HepG2 (cell line): ENCODE data around the gene CD19. TPM values are rescaled to one million over a fixed set of nuclear protein-coding genes. Genes with fewer than 3 reads are reported as not detected.
A peak's percentile ranks its signal among the peaks of the same experiment; 100 is the strongest.

Source experiments
- ARHGAP35 ChIP-seq: sonication (generic); formaldehyde crosslinking; IDR thresholded peaks from 2 replicates; pipeline ENCODE4 v1.9.0; 2022; ENCODE audit warnings: mild to moderate bottlenecking, inconsistent platforms, moderate library complexity, missing genetic modification reagents, borderline replicate concordance
- ATF3 ChIP-seq: sonication (generic); formaldehyde crosslinking; IDR thresholded peaks from 2 replicates; pipeline ENCODE4 v1.4.0; 2020; ENCODE audit warnings: missing genetic modification reagents
- CREB3 ChIP-seq: sonication (generic); formaldehyde crosslinking; IDR thresholded peaks from 2 replicates; pipeline ENCODE4 v1.5.0; 2020; ENCODE audit warnings: missing genetic modification reagents
- FOXA3 ChIP-seq: IDR thresholded peaks from 2 replicates; pipeline ENCODE4 v1.6.1; 2016; ENCODE audit warnings: missing genetic modification reagents, missing compliant biosample characterization
- HNRNPL ChIP-seq: fragments of 200-400 bp; formaldehyde crosslinking; IDR thresholded peaks from 2 replicates; pipeline ENCODE4 v1.6.1; 2017; ENCODE audit warnings: mild to moderate bottlenecking, low read depth, low read length
- JUNB ChIP-seq: sonication (generic); formaldehyde crosslinking; IDR thresholded peaks from 2 replicates; pipeline ENCODE4 v1.8.0; 2022; ENCODE audit warnings: missing genetic modification reagents, mild to moderate bottlenecking, borderline replicate concordance
- MIER3 ChIP-seq: IDR thresholded peaks from 2 replicates; pipeline ENCODE4 v1.6.1; 2016; ENCODE audit warnings: missing compliant biosample characterization, borderline replicate concordance
- MXI1 ChIP-seq: IDR thresholded peaks from 3 replicates; pipeline ENCODE4 v1.6.1; 2012; ENCODE audit warnings: low read depth, low read length, inconsistent platforms, borderline replicate concordance
- PATZ1 ChIP-seq: sonication (generic); formaldehyde crosslinking; IDR thresholded peaks from 2 replicates; pipeline ENCODE4 v1.4.0; 2020; ENCODE audit warnings: missing genetic modification reagents
- PHF5A ChIP-seq: IDR thresholded peaks from one replicate; pipeline ENCODE4 v1.6.1; 2018; ENCODE audit warnings: low read depth, missing genetic modification reagents; ENCODE audit not compliant: unreplicated experiment
- PRDM10 ChIP-seq: sonication (generic); formaldehyde crosslinking; IDR thresholded peaks from 2 replicates; pipeline ENCODE4 v1.4.0; 2020; ENCODE audit warnings: low read depth, missing genetic modification reagents
- SCMH1 ChIP-seq: sonication (generic); formaldehyde crosslinking; IDR thresholded peaks from 2 replicates; pipeline ENCODE4 v1.9.0; 2021; ENCODE audit warnings: missing genetic modification reagents, mild to moderate bottlenecking, borderline replicate concordance
- SPEN ChIP-seq: sonication (generic); formaldehyde crosslinking; IDR thresholded peaks from 2 replicates; pipeline ENCODE4 v1.5.1; 2020; ENCODE audit warnings: low read depth, mild to moderate bottlenecking, missing genetic modification reagents
- STAT5B ChIP-seq: sonication (generic); formaldehyde crosslinking; IDR thresholded peaks from 2 replicates; pipeline ENCODE4 v1.4.0; 2020; ENCODE audit warnings: missing genetic modification reagents
- TFAP4 ChIP-seq: sonication (generic); IDR thresholded peaks from 2 replicates; pipeline ENCODE4 v1.6.1; 2016; ENCODE audit warnings: low read depth, borderline replicate concordance
- ZNF205 ChIP-seq: IDR thresholded peaks from 2 replicates; pipeline ENCODE4 v1.6.1; 2018; ENCODE audit warnings: missing biosample characterization, missing genetic modification reagents
- ZNF274 ChIP-seq: sonication (generic); formaldehyde crosslinking; IDR thresholded peaks from 2 replicates; pipeline ENCODE4 v1.5.1; 2020; ENCODE audit warnings: mild to moderate bottlenecking, missing genetic modification reagents
- ZNF317 ChIP-seq: sonication (generic); formaldehyde crosslinking; IDR thresholded peaks from 2 replicates; pipeline ENCODE4 v1.5.0; 2020; ENCODE audit warnings: mild to moderate bottlenecking, missing genetic modification reagents
- ZNF383 ChIP-seq: sonication (generic); formaldehyde crosslinking; IDR thresholded peaks from 2 replicates; pipeline ENCODE4 v1.4.0; 2020; ENCODE audit warnings: missing genetic modification reagents, mild to moderate bottlenecking, borderline replicate concordance
- ZNF616 ChIP-seq: sonication (generic); formaldehyde crosslinking; IDR thresholded peaks from 2 replicates; pipeline ENCODE4 v1.5.0; 2020; ENCODE audit warnings: low read depth, mild to moderate bottlenecking, missing genetic modification reagents
- ZNF780A ChIP-seq: sonication (generic); formaldehyde crosslinking; IDR thresholded peaks from 2 replicates; pipeline ENCODE4 v1.8.0; 2022; ENCODE audit warnings: mild to moderate bottlenecking, missing genetic modification reagents, moderate library complexity
- ZNF841 ChIP-seq: sonication (generic); formaldehyde crosslinking; IDR thresholded peaks from 2 replicates; pipeline ENCODE4 v1.8.1; 2023; ENCODE audit warnings: missing genetic modification reagents, borderline replicate concordance
- ZNF850 ChIP-seq: sonication (generic); formaldehyde crosslinking; conservative IDR thresholded peaks from 2 replicates; pipeline ENCODE4 v1.9.0; 2021; ENCODE audit warnings: mild to moderate bottlenecking, missing genetic modification reagents
- polyA plus RNA-seq, 8 experiments: library from polyadenylated mRNA; depleted of rRNA in 3 of 8; stranded (reverse) in 7 of 8; unstranded in 1 of 8; fragments of >200 nt; fragmentation: Illumina TruSeq in 4 of 8; extraction: Trizol in 4 of 8; gene quantifications; 2 replicates each; pipeline versions ENCODE4 v1.2.1 to v1.2.3, GENCODE V29; 2011 to 2016; ENCODE audit warnings: low read depth in 4 of 8, missing spikeins in 1 of 8, mixed read lengths in 1 of 8; ENCODE audit not compliant: insufficient read depth in 1 of 8
- total RNA-seq, 5 experiments: library from RNA; depleted of rRNA; stranded (reverse); fragments of >200 nt; fragmentation: Illumina TruSeq; extraction: Trizol; gene quantifications; 2 replicates each; pipeline ENCODE4 v1.2.3, GENCODE V29; 2016; ENCODE audit warnings: low read depth in 1 of 5

The CD19 gene
- total and polyA plus RNA-seq, 2 of the 13 experiments (the other 11 are each of a cell fraction or from before 2014, with no cell fraction given) = 0.55 to 1.1 TPM

GRCh38 chr16:28924762-28925385, 6.9 kb upstream of the CD19 start, which contains the start of gene RABEP2 (continued):
- TF ChIP-seq ZNF616 (CRISPR knock-in tag) = no peak
- TF ChIP-seq ZNF274 (CRISPR knock-in tag) = peak; percentile 45; the same call in 1 of the 2 replicates
- TF ChIP-seq MIER3 (CRISPR knock-in tag) = no peak
- no peak for TF ChIP-seq ZNF780A (CRISPR knock-in tag)
- no peak for TF ChIP-seq ZNF383 (CRISPR knock-in tag)
- no peak for TF ChIP-seq SCMH1 (CRISPR knock-in tag)
- TF ChIP-seq ATF3 (CRISPR knock-in tag) = no peak
- no peak for TF ChIP-seq PHF5A (CRISPR knock-in tag)
- no peak for TF ChIP-seq PRDM10 (CRISPR knock-in tag)
- TF ChIP-seq FOXA3 (CRISPR knock-in tag) = no peak
- TF ChIP-seq ZNF841 (CRISPR knock-in tag) = no peak
- no peak for TF ChIP-seq HNRNPL
- TF ChIP-seq STAT5B (CRISPR knock-in tag) = no peak
- no peak for TF ChIP-seq JUNB (CRISPR knock-in tag)
- TF ChIP-seq TFAP4 = peak; percentile 5; the same call in 1 of the 2 replicates
- peak; percentile 47; the same call in 1 of the 2 replicates for TF ChIP-seq PATZ1 (CRISPR knock-in tag)
- TF ChIP-seq ZNF850 (CRISPR knock-in tag) = no peak
- no peak; the same call in 1 of the 2 replicates for TF ChIP-seq ARHGAP35
- TF ChIP-seq ZNF205 = no peak; the same call in 1 of the 2 replicates
- TF ChIP-seq MXI1 = peak; percentile 52; the same call in 1 of the 3 replicates
- TF ChIP-seq CREB3 (CRISPR knock-in tag) = no peak
- no peak for TF ChIP-seq ZNF317 (CRISPR knock-in tag)
- TF ChIP-seq SPEN = peak; percentile 79
